ENCODE results near the gene FDXACB1.
A peak's percentile ranks its signal among the peaks of the same experiment; 100 is the strongest.
"Not testable (repeated sequence)": the region's sequence is repeated elsewhere in the genome, so short reads cannot be mapped to it uniquely, and the experiment has no call there.

FDXACB1 gene

DNA sequence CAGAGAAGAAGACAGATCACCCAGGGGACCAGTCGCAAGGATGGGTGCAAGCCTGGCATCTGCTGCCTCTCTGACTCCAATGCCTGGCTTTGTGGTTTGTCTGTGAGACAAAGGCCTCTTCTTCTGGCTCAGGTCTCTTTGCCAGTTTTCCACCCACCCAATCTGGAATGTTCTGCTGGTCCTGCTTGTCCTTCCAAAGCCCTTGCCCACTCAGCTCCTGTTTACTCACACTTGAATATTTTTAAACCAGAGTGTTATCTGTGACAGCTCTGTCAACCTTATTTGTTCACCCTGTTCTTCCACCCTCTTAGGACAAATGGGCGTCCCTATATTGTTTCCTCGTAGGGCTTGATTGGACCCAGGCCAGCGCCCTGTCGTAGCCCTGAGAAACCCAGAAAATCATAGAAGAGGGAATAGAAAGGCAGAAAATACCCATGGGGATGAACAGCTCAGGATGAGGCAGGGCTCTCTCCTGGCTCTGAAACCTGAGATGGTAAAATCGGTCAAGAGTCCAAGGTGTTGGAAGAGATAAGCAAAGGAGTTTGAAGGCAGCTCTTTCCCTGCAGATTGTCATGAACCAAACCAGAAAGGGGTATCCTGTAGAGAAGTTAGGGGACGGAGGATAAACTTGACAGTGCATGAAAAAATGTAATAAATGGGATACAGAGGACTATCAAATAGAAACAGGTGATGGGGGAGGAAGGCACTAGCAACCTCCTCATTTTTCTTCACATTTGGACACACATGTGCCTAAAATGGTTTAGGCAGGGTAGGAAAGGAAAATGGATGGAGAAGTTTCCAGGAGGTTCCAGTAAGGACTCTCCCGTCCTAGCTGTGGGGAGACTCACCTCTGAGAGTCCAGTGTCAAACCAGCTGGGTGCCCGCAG is 32.0 kb upstream of the FDXACB1 start:
- no peak for DNase-seq (ENCODE audit: low read depth in 3 of 3, low spot score in 1 of 3)

DNA sequence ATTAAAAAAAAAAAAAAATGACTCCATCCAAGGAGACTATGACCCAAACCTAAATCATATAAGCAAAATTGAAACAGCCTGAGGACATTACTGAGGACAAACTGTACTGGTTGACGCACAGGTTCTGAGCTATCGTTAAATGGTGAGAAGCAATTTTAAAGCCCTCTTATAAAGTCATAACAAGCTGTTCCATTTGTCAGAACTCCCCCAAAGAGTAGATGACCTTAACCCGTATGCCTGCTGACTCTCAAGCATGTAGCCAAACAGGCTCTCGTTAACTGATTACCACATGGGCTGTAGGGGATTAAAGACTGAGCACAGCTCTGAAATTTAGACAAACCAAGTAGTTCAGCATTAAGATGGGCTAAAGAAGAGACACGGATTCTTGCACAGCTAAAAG is 30.4 kb upstream of the FDXACB1 start:
- no peak for DNase-seq (ENCODE audit: low read depth in 3 of 3, low spot score in 1 of 3)

DNA sequence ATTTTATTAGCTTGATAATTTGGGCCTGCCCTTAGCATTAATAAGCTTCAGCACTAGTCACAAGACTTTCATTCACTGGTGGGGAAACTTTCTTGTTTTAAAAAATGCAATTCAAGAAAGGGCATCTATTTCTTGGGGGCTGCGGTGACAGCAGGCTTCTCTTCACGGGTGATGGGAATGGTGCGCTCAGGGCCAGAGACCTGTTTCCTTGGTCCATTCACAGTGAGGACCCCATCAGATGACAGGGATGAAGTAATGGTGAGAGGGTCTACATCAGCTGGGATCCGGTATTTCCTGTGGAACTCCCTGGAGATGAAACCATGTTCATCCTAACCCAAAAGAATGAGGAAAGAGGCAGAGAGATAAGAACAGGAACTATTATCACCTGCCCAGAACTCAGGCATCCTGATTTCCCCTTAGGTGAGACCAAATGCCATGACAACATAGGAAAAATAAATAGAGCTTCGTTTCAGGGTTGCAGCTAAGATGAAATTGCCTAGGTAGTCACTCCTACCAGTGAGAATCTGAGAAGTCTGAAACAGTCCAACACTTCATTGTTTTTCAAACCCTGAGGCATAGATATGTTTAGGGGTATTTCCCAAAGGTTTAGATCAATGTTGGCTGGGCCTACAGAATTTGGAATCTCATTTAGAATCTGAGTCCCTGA is 29.8 kb upstream of the FDXACB1 start:
- no peak for DNase-seq (ENCODE audit: low read depth in 3 of 3, low spot score in 1 of 3)

DNA sequence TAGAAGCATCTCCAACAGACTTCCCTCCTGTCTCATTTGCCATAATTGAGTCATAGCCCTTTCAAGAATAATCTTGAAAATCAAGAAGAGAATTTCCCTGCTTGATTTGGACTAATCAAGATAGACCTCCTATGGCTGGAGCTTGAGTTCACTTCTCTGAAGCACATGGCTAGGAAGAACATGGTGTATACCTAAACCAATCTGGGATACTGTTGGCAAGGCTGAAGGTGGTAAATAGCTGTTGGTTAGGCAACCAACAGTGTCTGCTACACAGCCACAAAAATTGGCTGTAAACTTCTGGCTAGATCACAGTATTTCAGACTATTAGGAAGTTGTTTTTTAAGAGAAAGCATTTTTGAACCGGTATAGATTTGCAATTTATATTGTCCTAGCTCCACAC is 27.7 kb upstream of the FDXACB1 start:
- no peak for DNase-seq (ENCODE audit: low read depth in 3 of 3, low spot score in 1 of 3)

DNA sequence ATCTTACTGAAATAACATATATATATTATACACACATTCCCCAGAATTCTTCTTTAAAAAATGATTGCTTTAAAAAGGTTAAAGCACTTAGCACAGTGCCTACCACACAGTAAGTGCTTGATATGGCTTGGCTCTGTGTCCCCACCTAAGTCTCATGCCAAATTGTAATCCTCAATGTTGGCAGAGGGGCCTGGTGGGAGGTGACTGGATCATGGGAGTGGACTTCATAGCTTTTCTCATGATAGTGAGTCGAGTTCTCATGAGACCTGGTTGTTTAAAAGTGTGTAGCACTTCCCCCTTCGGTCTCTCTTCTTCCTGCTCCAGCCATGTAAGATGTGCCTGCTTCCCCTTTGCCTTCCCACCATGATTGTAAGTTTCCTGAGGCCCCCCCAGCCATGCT is 26.4 kb upstream of the FDXACB1 start:
- DNase-seq (ENCODE audit: low read depth in 3 of 3, low spot score in 1 of 3) = no peak

DNA sequence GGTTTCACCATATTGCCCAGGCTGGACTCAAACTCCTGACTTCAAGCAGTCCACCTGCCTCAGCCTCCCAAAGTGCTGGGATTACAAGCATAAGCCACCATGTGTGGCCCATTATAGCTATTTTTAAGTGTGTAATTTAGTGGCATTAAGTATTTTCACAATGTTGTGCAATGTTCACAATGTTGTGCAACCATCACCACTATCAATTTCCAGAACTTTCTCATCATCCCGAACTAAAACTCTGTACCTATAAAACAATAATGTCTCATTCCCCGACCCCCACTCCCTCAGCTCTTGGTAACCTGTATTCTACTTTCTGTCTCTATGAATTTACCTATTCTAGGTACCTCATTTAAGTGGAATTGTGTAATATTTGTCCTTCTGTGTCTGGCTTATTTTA is 7.9 kb upstream of the FDXACB1 start:
- DNase-seq (ENCODE audit: low read depth in 3 of 3, low spot score in 1 of 3) = no peak

DNA sequence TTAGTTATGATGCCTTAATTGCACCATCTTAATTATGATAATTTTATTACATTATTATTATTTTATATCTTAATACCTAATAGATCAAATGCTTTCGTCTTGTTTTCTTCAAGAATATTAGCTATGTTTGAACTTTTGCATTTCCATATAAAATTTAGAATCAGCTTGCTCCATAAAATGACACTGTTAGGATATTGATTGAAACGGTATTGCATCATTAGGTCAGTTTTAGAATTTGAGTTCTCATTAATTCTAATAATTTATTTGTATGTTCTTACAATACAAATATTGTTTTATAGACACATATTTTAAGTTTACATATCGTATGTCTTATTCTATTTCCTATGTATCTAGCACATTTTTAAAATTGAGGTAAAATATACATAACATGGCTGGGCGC is 7.1 kb upstream of the FDXACB1 start:
- DNase-seq (ENCODE audit: low read depth in 3 of 3, low spot score in 1 of 3) = no peak

DNA sequence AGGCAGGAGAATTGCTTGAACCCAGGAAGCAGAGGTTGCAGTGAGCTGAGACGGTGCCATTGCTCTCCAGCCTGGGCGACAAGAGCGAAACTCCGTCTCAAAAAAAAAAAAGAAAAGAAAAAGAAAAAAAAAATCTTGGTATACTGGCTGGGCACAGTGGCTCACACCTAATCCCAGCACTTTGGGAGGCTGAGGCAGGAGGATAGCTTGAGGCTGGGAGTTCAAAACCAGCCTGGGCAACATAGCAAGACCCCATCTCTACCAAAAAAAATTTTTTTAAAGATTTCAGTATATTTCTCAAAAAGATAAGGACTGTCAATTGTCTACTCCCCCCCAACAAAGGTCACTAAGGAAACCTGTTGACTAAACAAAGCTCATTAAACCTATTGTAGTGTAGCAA is 6.1 kb upstream of the FDXACB1 start:
- not testable (repeated sequence) for DNase-seq (ENCODE audit: low read depth in 3 of 3, low spot score in 1 of 3)

DNA sequence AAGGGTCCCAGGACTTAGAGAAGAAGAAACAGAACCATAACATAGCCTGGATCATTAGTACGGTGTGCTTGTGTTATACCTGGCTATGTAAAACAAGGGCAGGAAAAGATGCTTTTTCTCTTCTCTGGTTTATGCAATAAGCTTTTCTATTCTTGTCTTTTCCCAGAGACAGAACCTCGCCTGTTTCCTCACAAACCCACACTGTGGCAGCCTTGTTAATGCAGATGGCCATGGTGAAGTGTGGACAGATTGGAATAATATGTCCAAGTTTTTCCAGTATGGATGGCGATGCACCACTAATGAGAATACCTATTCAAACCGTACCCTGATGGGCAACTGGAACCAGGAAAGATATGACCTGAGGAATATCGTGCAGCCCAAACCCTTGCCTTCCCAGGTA is 3.2 kb upstream of the FDXACB1 start:
- no peak for DNase-seq (ENCODE audit: low read depth in 3 of 3, low spot score in 1 of 3)

DNA sequence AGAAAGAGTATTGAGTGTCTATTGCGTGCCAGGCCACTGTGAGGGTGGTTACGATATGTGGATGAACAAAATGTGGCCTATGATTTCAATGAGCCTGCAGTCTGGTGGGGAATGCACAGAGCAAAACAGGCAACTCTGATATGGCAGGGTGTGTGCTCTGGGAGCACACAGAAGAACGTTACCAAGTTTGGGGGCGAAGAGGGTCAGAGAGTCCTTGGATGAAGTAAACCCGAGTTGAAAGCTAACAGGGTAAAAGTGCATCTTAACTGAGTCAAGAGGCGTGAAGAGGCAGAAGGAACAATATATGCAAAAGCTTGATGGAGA is 634 bp upstream of the FDXACB1 start:
- DNase-seq (ENCODE audit: low read depth in 3 of 3, low spot score in 1 of 3) = no peak

DNA sequence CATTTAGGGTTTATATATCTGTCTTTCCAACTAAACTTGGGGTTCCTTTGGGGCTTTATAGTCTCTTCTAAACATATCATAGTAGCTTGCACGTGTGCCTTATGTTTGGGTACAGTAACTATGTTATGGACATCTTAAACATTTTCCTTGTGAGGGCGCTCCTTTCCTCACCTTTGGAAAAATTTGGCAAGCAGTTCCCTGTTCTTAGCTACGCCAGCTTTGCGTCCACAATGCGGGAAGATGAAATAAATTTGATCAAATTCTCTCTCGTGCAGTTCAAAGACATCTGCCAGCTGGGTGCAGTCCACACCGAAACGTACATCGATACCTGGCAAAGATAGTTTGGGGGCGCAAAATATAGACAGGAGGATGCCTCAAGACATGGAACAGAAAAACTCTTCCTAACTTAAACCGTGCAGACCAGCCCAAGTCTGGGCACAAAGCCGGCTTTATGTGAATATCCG is 548 bp downstream of the FDXACB1 start:
- no peak for DNase-seq (ENCODE audit: low read depth in 3 of 3, low spot score in 1 of 3)

DNA sequence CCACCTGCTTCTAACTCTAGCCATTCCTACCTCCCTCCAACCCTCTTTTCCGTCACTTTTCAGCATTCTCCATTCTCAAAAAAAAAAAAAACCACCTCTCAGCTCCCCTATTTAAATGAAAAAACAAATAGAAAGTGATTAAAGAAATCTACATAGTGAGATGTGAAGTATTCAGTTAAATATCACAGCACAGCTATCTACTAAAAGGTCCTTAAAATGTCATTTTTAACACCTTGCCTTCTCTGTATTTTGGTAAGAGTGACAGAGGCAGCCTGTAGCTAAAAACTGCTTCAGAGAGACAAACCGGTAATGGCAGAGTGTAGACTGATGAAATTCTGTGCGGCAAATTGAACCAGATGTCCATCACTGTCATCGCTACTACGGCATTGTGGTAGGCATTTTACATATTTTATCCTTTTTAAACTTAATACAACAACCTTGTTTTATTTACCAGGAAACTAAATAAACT is 7.2 kb downstream of the FDXACB1 start:
- DNase-seq (ENCODE audit: low read depth in 3 of 3, low spot score in 1 of 3) = no peak

DNA sequence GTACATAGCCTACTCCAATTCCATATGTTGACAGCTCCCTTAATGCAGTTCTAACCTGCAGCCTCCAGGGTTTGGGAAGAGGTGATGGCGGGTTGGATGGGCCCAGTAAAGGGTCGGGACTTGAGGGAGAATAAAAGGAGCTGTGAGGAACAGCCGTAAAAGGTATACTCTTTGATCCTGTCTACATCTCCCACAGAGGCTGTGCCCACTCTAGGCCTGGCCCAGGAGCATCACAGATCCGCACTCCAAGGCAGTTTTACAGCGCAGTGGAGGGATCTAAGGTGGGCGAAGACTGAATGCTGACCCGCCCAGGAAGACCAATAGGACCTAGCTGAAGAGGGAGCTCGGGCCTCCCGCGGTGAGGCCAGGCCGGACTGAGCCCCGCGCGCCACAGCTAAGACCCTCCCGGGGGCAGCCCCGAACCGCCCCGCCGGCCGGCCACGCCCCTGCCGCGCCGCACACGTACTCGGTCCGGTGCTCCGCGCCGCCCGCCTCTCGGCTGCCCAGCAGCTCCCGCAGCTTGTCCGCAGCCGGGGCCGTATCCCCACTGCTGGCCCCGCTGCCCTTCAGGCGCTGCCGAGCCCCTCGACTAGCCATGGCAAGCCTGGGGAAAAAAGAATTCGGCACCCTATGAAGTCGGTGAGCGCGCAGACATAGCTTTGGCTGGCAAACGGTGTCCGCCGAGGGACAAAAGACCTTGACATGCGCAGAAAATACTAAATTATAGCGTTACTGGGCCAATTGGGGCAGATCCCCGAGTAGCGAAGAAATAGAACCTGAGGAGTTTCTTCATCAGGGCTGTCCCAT is 7.9 kb downstream of the FDXACB1 start, which contains the start of gene ALG9:
Gene ALG9, minus strand, starts transcription at position 696 of the 807 bp plus-strand sequence. Its CDS starts 99 bp downstream, at position 597.
- peak; percentile 73 to 90 (median 75) for DNase-seq (ENCODE audit: low read depth in 3 of 3, low spot score in 1 of 3)

DNA sequence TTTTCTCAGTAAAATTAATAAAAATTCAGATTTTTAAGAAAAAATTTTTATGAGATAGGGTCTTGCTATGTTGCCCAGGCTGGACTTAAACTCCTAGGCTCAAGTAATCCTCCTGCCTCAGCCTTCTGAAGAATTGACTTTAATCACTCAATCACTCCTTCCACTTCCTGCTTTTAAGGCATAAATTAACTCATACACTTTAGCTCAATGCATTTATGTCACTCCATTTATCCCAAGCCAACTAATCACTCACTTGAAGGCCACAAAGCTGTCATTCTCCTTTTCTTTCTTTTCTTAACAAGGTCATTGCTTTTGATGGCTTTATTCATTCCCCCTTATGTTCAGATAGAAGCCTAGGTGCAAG is 8.5 kb downstream of the FDXACB1 start:
- DNase-seq (ENCODE audit: low read depth in 3 of 3, low spot score in 1 of 3) = no peak

DNA sequence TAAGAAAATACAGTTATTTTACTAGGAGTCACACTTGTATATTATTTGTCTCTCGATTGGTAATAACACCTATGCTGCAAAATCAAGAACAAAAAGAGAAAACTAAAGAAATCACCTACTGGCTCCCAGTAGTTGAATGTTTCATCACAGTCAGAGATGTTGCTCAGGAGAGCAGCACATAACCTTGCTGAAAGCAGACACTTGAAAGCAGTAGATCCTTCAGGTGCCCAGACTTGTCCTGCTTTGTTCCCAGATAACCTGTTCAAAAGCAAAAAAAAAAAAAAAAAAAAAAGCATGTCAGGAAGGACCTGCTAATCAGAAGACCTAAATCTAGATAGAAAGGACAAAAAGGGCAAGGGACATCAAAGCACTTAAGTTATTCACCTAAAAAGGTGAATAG is 8.9 kb downstream of the FDXACB1 start:
- DNase-seq (ENCODE audit: low read depth in 3 of 3, low spot score in 1 of 3) = no peak

DNA sequence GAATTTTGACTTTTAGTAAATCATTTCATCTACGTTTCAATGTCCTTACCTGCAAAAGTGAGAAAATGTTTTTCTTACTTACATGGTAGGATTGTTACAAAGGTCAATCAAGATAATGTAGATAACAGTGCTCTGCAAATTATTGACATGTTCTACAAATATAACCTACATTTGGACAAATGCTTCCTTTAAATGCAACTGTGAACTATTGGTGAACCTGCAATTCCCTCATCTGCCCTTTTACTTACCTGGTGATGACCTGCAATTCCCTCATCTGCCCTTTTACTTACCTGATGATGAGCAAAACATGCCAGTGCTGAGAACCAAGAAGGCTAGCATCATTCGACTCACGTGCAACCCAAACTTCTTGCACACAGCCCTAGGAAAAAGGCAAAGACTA is 18.7 kb downstream of the FDXACB1 start:
- DNase-seq (ENCODE audit: low read depth in 3 of 3, low spot score in 1 of 3) = no peak

DNA sequence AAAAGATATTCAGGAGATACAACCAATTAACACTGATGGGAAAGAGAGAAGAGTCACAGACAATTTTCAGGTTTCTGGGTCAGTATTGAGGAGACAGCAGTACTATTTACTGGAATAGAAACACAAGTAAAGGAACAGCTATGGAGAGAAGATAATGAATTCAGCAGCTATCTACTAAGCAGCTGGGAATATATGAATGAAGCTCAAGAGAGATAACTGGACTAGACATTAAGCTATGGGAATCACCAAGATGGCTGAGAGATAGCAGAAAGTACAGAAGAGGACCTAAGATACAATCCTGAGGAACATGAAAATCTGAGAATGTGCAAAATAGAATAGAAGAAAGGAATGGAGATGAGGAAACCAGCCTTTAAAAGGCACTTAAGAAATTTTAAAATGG is 23.5 kb downstream of the FDXACB1 start:
- DNase-seq (ENCODE audit: low read depth in 3 of 3, low spot score in 1 of 3) = no peak

DNA sequence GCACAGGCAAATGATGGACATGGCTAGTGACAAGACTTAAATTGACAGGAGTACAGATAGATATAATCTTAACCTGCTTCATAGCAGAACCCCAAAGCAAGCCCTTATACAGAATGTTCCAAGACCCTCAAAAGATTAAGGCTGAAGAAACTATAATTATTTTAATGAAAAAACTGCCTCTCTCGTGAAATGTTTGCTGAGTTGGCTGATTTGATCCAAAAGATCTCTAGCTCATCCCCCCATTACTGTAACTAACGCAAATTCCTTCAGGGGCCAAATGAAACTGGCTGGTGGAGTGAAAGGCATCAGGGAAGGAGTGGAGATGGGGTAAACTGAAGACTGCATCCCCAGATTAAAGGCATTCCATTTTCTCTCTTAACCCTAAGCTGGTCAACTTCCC is 26.9 kb downstream of the FDXACB1 start:
- no peak for DNase-seq (ENCODE audit: low read depth in 3 of 3, low spot score in 1 of 3)

DNA sequence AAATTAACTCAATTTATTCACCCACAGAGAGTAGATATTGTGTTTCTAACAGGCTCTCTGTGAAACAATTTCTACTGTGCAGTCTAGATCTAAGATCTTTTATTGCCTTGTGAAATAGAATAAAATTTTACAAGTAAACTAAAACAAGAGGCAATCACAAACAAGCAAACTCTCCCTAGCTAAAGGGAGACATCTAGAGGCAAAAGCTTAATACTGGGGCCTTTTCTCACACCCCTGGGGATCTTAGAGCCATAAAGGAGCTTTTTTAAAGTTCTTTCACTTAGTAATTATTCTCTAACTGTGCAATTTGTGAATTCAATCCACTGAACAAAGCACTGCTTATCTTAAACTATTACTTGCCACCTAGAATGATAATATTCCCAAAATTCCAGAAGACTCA is 27.3 kb downstream of the FDXACB1 start:
- DNase-seq (ENCODE audit: low read depth in 3 of 3, low spot score in 1 of 3) = no peak

DNA sequence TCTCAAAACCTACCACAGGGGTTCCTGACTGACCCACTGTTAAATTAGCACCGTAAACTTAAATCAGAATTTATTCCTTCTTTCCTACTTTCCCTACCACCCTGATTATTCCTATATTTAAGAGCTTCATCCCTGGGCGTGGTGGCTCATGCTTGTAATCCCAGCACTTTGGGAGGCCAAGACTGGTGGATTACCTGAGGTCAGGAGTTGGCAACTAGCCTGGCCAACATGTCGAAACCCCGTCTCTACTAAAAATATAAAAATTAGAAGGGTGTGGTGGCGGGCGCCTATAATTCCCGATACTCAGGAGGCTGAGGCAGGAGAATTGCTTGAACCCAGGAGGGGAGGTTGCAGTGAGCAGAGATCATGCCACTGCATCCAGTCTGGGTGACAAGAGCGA is 27.9 kb downstream of the FDXACB1 start:
- no peak for DNase-seq (ENCODE audit: low read depth in 3 of 3, low spot score in 1 of 3)

DNA sequence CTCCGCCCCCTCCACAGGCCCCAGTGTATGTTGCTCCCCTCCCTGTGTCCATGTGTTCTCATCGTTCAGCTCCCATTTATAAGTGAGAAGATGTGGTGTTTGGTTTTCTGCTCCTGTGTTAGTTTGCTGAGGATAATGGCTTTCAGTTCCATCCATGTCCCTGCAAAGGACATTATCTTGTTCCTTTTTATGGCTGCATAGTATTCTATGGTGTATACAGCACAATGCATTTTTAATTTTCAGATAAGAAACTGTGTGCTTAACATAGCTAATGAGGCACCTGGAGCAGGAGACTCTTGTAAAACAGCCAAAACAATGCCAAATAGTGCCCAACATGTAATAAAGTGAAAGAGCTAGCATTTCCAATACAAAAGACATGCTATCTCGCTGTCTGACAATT is 29.3 kb downstream of the FDXACB1 start:
- DNase-seq (ENCODE audit: low read depth in 3 of 3, low spot score in 1 of 3) = no peak

DNA sequence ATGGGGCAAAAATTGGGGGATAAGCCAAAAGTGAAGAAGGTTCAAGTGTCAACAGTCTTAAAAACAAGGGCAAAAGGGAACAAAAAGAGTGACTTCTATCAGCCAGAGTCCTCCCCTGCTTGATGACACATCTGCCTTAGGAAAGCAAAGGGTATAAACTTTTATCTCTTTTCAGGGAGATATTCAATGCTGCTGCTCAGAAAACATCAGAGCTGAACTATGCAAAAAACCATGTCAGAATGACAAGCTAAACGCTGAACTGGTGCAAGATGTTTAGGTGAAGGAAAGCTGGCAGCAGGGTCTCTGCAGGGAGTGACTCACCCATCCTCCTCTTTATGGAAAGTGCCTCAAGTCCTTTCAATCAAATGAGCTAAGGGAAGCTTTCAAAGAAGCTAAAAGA is 32.3 kb downstream of the FDXACB1 start:
- no peak for DNase-seq (ENCODE audit: low read depth in 3 of 3, low spot score in 1 of 3)
